Measurements from ENCODE around the gene GRK1. TPM values are rescaled to one million over a fixed set of nuclear protein-coding genes. Genes with fewer than 3 reads are reported as not detected.

Gene GRK1
- total RNA-seq, 1 experiment from 2014 or later, result not detected

Other genes with a start within 250 kb of the GRK1 start
- 11.5 and 16.9 TPM in 2 replicates for gene ADPRHL1, start 213.7 kb upstream of the GRK1 start, total RNA-seq (2021)
- 33.0 and 34.7 TPM in 2 replicates for gene DCUN1D2, start 176.5 kb upstream of the GRK1 start, total RNA-seq (2021)
- 84.2 and 107 TPM in 2 replicates for gene TFDP1, start 82.5 kb upstream of the GRK1 start, total RNA-seq (2021)
- not detected in 2 replicates for gene ATP4B, start 9.0 kb upstream of the GRK1 start, total RNA-seq (2021)
- gene TMEM255B, start 92.0 kb downstream of the GRK1 start, total RNA-seq (2021), result 0.53 and 0.61 TPM in 2 replicates
- gene GAS6, start 196.9 kb downstream of the GRK1 start, total RNA-seq (2021), result 92.9 and 93.8 TPM in 2 replicates